ENCODE data around the gene MRTFA. TPM values are rescaled to one million over a fixed set of nuclear protein-coding genes. Genes with fewer than 3 reads are reported as not detected.

MRTFA gene
- total and polyA plus RNA-seq, 9 of the 15 experiments (the other 6 are each of a cell fraction or from before 2014, with no cell fraction given): 0.84 to 21.1 (median 3.7) TPM

GRCh38 chr22:40499209-40499623 lies 137.3 kb downstream of the MRTFA start (continued):
- TF ChIP-seq U2AF2 (optimal IDR thresholded peaks at IDR 0.05; ENCODE audit: low read depth, low read length): no peak
- TF ChIP-seq OTX1 (CRISPR knock-in tag; IDR thresholded peaks at IDR 0.05): no peak
- TF ChIP-seq PML (IDR thresholded peaks at IDR 0.05; ENCODE audit: low read length): peak; percentile 64
- TF ChIP-seq ZFP36 (IDR thresholded peaks at IDR 0.05; ENCODE audit: low read depth, low read length, partially characterized antibody): no peak
- TF ChIP-seq EZH2 (IDR thresholded peaks at IDR 0.05; ENCODE audit: borderline replicate concordance, low read depth, low read length): no peak
- no peak for TF ChIP-seq NUFIP1 (IDR thresholded peaks at IDR 0.05; ENCODE audit: partially characterized antibody)
- TF ChIP-seq HES1 (IDR thresholded peaks at IDR 0.05; ENCODE audit: low read depth): peak; percentile 58; the same call in 1 of the 2 replicates
- no peak for TF ChIP-seq SP2 (IDR thresholded peaks at IDR 0.05; ENCODE audit: extremely low read depth, low read depth, low read length, poor library complexity, severe bottlenecking)
- TF ChIP-seq WHSC1 (IDR thresholded peaks at IDR 0.05; ENCODE audit: low read length): no peak
- no peak for TF ChIP-seq ZNF174 (CRISPR knock-in tag; IDR thresholded peaks at IDR 0.05)
- TF ChIP-seq TEAD1 (CRISPR knock-in tag; IDR thresholded peaks at IDR 0.05): 0 out of 4 replicates have a peak, but pooled peaks of 1 of the 2 experiments have one; percentile 57
- no peak for TF ChIP-seq NR1H2 (CRISPR knock-in tag; IDR thresholded peaks at IDR 0.05)
- TF ChIP-seq E2F8 (IDR thresholded peaks at IDR 0.05; ENCODE audit: low read depth, partially characterized antibody): no peak
- TF ChIP-seq TCF3 (CRISPR knock-in tag; IDR thresholded peaks at IDR 0.05): peak; percentile 71
- no peak for TF ChIP-seq NR2F6 (CRISPR knock-in tag; IDR thresholded peaks at IDR 0.05)
- TF ChIP-seq ESRRB (CRISPR knock-in tag; IDR thresholded peaks at IDR 0.05; ENCODE audit: borderline replicate concordance): no peak
- TF ChIP-seq GATA2 (CRISPR knock-in tag; IDR thresholded peaks at IDR 0.05): peak; percentile 25; the same call in 1 of the 2 replicates
- TF ChIP-seq POLR2H (tag; IDR thresholded peaks at IDR 0.05; ENCODE audit: low read depth): no peak
- no peak for TF ChIP-seq E2F5 (CRISPR knock-in tag; IDR thresholded peaks at IDR 0.05)
- TF ChIP-seq TRIM25 (IDR thresholded peaks at IDR 0.05; ENCODE audit: borderline replicate concordance): no peak
- no peak for TF ChIP-seq ELF1 (tag; IDR thresholded peaks at IDR 0.05)
- TF ChIP-seq ZNF507 (tag; conservative IDR thresholded peaks at IDR 0.05): no peak
- no peak for TF ChIP-seq CREB1 (IDR thresholded peaks at IDR 0.05)
- no peak for TF ChIP-seq CREB1 (CRISPR knock-in tag; IDR thresholded peaks at IDR 0.05)
